Common myeloid progenitor, CD34-positive (primary cell): ENCODE measurements around the gene ADCYAP1R1.

Source experiments
- CTCF ChIA-PET: fragments of 350-600 bp; sonication (Branson Sonifier 250); formaldehyde crosslinking; loops from one replicate; lab custom pipeline; 2021; ENCODE audit warnings: antibody characterized with exemption; lab: Charles Lee
- POLR2A ChIA-PET: fragments of 350-600 bp; sonication (Branson Sonifier 250); formaldehyde crosslinking; loops from one replicate; lab custom pipeline; 2021; ENCODE audit warnings: antibody characterized with exemption; lab: Charles Lee
- DNase-seq, 3 donors: peaks; one replicate each; pipeline versions ENCODE4 v3.0.0 to v3.0.0-alpha.2; 2013
- H3K27ac ChIP-seq, 2 experiments: 1 replicate in 1 of 2; 2 replicates in 1 of 2; pipeline ENCODE4 v1.7.0; 2013; ENCODE audit warnings: inconsistent platforms in 2 of 2, low read length in 2 of 2, mild to moderate bottlenecking in 2 of 2, low read depth in 1 of 2, moderate library complexity in 1 of 2; ENCODE audit not compliant: severe bottlenecking in 2 of 2, insufficient read depth in 1 of 2, poor library complexity in 1 of 2
- H3K27me3 ChIP-seq, 5 experiments: replicated peaks in 2 of 5; 1 replicate in 3 of 5; 2 replicates in 2 of 5; pipeline versions ENCODE4 v1.6.1 to v1.7.0; 2013; ENCODE audit warnings: low read length in 4 of 5, mild to moderate bottlenecking in 2 of 5, moderate library complexity in 2 of 5, inconsistent platforms in 1 of 5; ENCODE audit not compliant: insufficient read depth in 5 of 5, control insufficient read depth in 4 of 5
- H3K36me3 ChIP-seq, 4 experiments: 1 replicate in 2 of 4; 2 replicates in 2 of 4; pipeline versions ENCODE4 v1.6.1 to v1.7.0; 2013; ENCODE audit warnings: low read length in 3 of 4, control low read depth in 1 of 4, mild to moderate bottlenecking in 1 of 4; ENCODE audit not compliant: control insufficient read depth in 4 of 4, insufficient read depth in 4 of 4
- H3K4me1 ChIP-seq, 4 experiments: 1 replicate in 3 of 4; 2 replicates in 1 of 4; pipeline versions ENCODE4 v1.6.1 to v1.7.1; 2013; ENCODE audit warnings: low read length in 3 of 4, mild to moderate bottlenecking in 3 of 4, control low read depth in 1 of 4, inconsistent platforms in 1 of 4, moderate library complexity in 1 of 4; ENCODE audit not compliant: control insufficient read depth in 4 of 4, insufficient read depth in 4 of 4; ENCODE audit errors: control extremely low read depth in 1 of 4
- H3K4me3 ChIP-seq, 7 experiments: 1 replicate in 4 of 7; 2 replicates in 3 of 7; pipeline versions ENCODE4 v1.5.1 to v1.7.0; 2013; ENCODE audit warnings: mild to moderate bottlenecking in 7 of 7, low read length in 6 of 7, moderate library complexity in 6 of 7, inconsistent platforms in 2 of 7, low read depth in 2 of 7, control low read depth in 1 of 7; ENCODE audit not compliant: insufficient read depth in 4 of 7, control insufficient read depth in 1 of 7; ENCODE audit errors: extremely low read depth in 1 of 7
- H3K9me3 ChIP-seq, 5 experiments: 1 replicate in 4 of 5; 2 replicates in 1 of 5; pipeline versions ENCODE4 v1.6.1 to v1.7.1; 2013; ENCODE audit warnings: low read length in 4 of 5, mild to moderate bottlenecking in 2 of 5, inconsistent platforms in 1 of 5, low read depth in 1 of 5, moderate library complexity in 1 of 5; ENCODE audit not compliant: control insufficient read depth in 4 of 5, insufficient read depth in 2 of 5; ENCODE audit errors: control extremely low read depth in 1 of 5
- WGBS: methylation state at CpG from one replicate; pipeline ENCODE4 v1.1.5; 2013; ENCODE audit not compliant: insufficient coverage; 5-methylcytosine and 5-hydroxymethylcytosine counted together

The ADCYAP1R1 gene

GRCh38 chr7:31160941-31161340 is 108.8 kb downstream of the ADCYAP1R1 start:
- ChIA-PET CTCF (interaction anchor here (0.6 kb wide), 1 partner anchor 178 kb away, joined by 3 read pairs; no protein-coding TSS in a partner anchor), POLR2A (no interaction called here)
- no peak for DNase-seq
- H3K27ac ChIP-seq = no peak overlapping the region
- H3K36me3 ChIP-seq = no peaks in the 10 kb centered on the region
- H3K9me3 ChIP-seq = no peaks in the 10 kb centered on the region
- 82% methylated on average over 4 of the region's 5 CpGs for WGBS
- peaks cover 0 to 3% (median 0%) of the 10 kb centered on the region in 5 experiments for H3K27me3 ChIP-seq
- no peak overlapping the region for H3K4me3 ChIP-seq
- no peaks in the 10 kb centered on the region for H3K4me1 ChIP-seq
